ENCODE results near the gene CLEC10A.

Gene CLEC10A

GRCh38 chr17:7108981-7109380, 28.9 kb upstream of the CLEC10A start:
- H3K9me2 ChIP-seq (replicated peaks; ENCODE audit: low read depth, low read length): no peaks in the 10 kb centered on the region
- peaks cover 4% of the 10 kb centered on the region for H3K4me1 ChIP-seq (ENCODE audit: insufficient read depth, low read length, poor library complexity, severe bottlenecking)
- H3K4me3 ChIP-seq (ENCODE audit: low read length, poor library complexity, severe bottlenecking): no peak overlapping the region
- no peak overlapping the region for H2AFZ ChIP-seq (ENCODE audit: low read length)
- H3K9me3 ChIP-seq (ENCODE audit: insufficient read depth, low read depth, low read length): no peaks in the 10 kb centered on the region
- H3K79me2 ChIP-seq (ENCODE audit: insufficient read depth, low read length): no peaks in the 10 kb centered on the region
- no peak overlapping the region for H3K9ac ChIP-seq (ENCODE audit: low read depth, low read length, poor library complexity, severe bottlenecking)
- H3K36me3 ChIP-seq (ENCODE audit: insufficient read depth, low read length): no peaks in the 10 kb centered on the region
- TF ChIP-seq, protein P1, sequence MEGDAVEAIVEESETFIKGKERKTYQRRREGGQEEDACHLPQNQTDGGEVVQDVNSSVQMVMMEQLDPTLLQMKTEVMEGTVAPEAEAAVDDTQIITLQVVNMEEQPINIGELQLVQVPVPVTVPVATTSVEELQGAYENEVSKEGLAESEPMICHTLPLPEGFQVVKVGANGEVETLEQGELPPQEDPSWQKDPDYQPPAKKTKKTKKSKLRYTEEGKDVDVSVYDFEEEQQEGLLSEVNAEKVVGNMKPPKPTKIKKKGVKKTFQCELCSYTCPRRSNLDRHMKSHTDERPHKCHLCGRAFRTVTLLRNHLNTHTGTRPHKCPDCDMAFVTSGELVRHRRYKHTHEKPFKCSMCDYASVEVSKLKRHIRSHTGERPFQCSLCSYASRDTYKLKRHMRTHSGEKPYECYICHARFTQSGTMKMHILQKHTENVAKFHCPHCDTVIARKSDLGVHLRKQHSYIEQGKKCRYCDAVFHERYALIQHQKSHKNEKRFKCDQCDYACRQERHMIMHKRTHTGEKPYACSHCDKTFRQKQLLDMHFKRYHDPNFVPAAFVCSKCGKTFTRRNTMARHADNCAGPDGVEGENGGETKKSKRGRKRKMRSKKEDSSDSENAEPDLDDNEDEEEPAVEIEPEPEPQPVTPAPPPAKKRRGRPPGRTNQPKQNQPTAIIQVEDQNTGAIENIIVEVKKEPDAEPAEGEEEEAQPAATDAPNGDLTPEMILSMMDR (conservative IDR thresholded peaks at IDR 0.05; ENCODE audit: low read length): no peak
- TF ChIP-seq EZH2phosphoT487 (IDR thresholded peaks at IDR 0.05; ENCODE audit: borderline replicate concordance): no peak
- H3F3A ChIP-seq (ENCODE audit: low read depth): no peaks in the 10 kb centered on the region
- H4K20me1 ChIP-seq (ENCODE audit: insufficient read depth, low read length, poor library complexity, severe bottlenecking): no peaks in the 10 kb centered on the region
- H3K27me3 ChIP-seq (ENCODE audit: insufficient read depth, low read length, poor library complexity, severe bottlenecking): no peaks in the 10 kb centered on the region
- no peak overlapping the region for H3K4me2 ChIP-seq (ENCODE audit: low read depth, low read length, poor library complexity, severe bottlenecking)

GRCh38 chr17:7108560-7108925, 28.5 kb upstream of the CLEC10A start:
- Histone ChIP-seq H4K20me1 (ENCODE audit: insufficient read depth, low read length, poor library complexity, severe bottlenecking) (no peaks in the 10 kb centered on the region), H3K4me2 (ENCODE audit: low read depth, low read length, poor library complexity, severe bottlenecking) (no peak overlapping the region), H3K27me3 (ENCODE audit: insufficient read depth, low read length, poor library complexity, severe bottlenecking) (no peaks in the 10 kb centered on the region), H3K9me2 (replicated peaks; ENCODE audit: low read depth, low read length) (no peaks in the 10 kb centered on the region), H3K9me3 (ENCODE audit: insufficient read depth, low read depth, low read length) (no peaks in the 10 kb centered on the region), H2AFZ (ENCODE audit: low read length) (no peak overlapping the region), H3K9ac (ENCODE audit: low read depth, low read length, poor library complexity, severe bottlenecking) (no peak overlapping the region), H3K36me3 (ENCODE audit: insufficient read depth, low read length) (no peaks in the 10 kb centered on the region), H3K79me2 (ENCODE audit: insufficient read depth, low read length) (no peaks in the 10 kb centered on the region), H3K4me3 (ENCODE audit: low read length, poor library complexity, severe bottlenecking) (no peak overlapping the region), H3K4me1 (ENCODE audit: insufficient read depth, low read length, poor library complexity, severe bottlenecking) (peaks cover 4% of the 10 kb centered on the region), H3F3A (ENCODE audit: low read depth) (no peaks in the 10 kb centered on the region)
- TF ChIP-seq, protein P1 (conservative IDR thresholded peaks at IDR 0.05; ENCODE audit: low read length): no peak
- TF ChIP-seq EZH2phosphoT487 (IDR thresholded peaks at IDR 0.05; ENCODE audit: borderline replicate concordance): no peak

DNA sequence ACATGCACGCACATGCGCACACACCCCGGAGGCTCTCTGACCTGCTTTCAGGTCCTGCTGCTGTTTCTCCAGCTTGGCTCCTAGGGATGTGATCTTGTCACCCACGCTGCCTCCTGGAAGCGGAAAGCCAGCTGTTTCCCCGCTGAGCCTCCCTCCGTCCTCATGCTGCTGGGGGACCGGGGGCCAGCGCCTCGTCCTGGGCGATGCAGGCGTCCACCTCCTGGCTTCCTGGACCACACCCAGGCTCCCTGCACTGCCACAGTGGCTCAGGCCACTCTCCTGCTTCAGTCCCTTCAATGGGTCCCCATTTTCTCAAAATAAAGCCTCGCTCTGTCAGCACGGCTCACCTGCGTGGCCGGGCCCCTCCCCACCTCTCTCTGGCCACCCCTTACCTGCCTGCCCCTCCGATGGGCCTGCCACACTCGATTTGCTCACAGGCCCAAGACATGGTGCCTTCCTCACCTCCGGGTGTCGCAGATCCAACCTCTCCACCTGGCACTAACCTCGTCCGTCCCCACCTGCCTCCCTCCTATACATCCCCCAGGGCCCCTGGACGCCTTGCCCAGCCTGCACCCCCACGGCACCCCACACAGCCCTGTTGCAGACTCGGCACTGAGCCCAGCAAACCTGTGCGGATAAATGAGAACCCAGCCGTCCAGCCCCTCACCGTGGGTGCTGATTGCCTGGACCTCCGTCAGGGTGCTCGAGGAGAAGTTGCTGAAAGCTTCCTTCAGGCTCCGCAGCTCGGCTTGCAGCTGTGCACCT, 27.9 kb upstream of the CLEC10A start:
- Histone ChIP-seq H3K4me3 (ENCODE audit: low read length, poor library complexity, severe bottlenecking) (no peak overlapping the region), H3F3A (ENCODE audit: low read depth) (no peaks in the 10 kb centered on the region), H2AFZ (ENCODE audit: low read length) (no peak overlapping the region)

More for the DNA sequence above, 27.9 kb upstream of the CLEC10A start:
- Histone ChIP-seq H3K9me2 (replicated peaks; ENCODE audit: low read depth, low read length) (no peaks in the 10 kb centered on the region), H3K79me2 (ENCODE audit: insufficient read depth, low read length) (no peaks in the 10 kb centered on the region), H3K27me3 (ENCODE audit: insufficient read depth, low read length, poor library complexity, severe bottlenecking) (no peaks in the 10 kb centered on the region), H3K4me2 (ENCODE audit: low read depth, low read length, poor library complexity, severe bottlenecking) (no peak overlapping the region), H3K36me3 (ENCODE audit: insufficient read depth, low read length) (no peaks in the 10 kb centered on the region), H3K4me1 (ENCODE audit: insufficient read depth, low read length, poor library complexity, severe bottlenecking) (peaks cover 4% of the 10 kb centered on the region), H3K9ac (ENCODE audit: low read depth, low read length, poor library complexity, severe bottlenecking) (no peak overlapping the region), H3K9me3 (ENCODE audit: insufficient read depth, low read depth, low read length) (no peaks in the 10 kb centered on the region), H4K20me1 (ENCODE audit: insufficient read depth, low read length, poor library complexity, severe bottlenecking) (no peaks in the 10 kb centered on the region)
- TF ChIP-seq EZH2phosphoT487 (IDR thresholded peaks at IDR 0.05; ENCODE audit: borderline replicate concordance): no peak
- TF ChIP-seq, protein P1 (conservative IDR thresholded peaks at IDR 0.05; ENCODE audit: low read length): no peak
